Fibroblast of villous mesenchyme (primary cell): ENCODE results near the gene ZNF281. TPM values are rescaled to one million over a fixed set of nuclear protein-coding genes. Genes with fewer than 3 reads are reported as not detected.

Experiments used
- DNase-seq: peaks from one replicate; pipeline ENCODE4 v3.0.0-alpha.2; 2010; ENCODE audit warnings: low read depth
- H3K4me3 ChIP-seq: 2 replicates; pipeline ENCODE4 v1.5.1; 2011; ENCODE audit warnings: low read depth, mild to moderate bottlenecking, low read length
- total RNA-seq: library from RNA; depleted of rRNA; stranded (reverse); fragments of >200 nt; gene quantifications from 2 replicates; pipeline ENCODE4 v1.2.3, GENCODE V29; 2012
- TF ChIP-seq, protein P1 (sequence below): IDR thresholded peaks from 2 replicates; pipeline ENCODE4 v1.5.1; 2012; ENCODE audit warnings: low read depth, mild to moderate bottlenecking, low read length; ENCODE audit not compliant: insufficient read depth

ZNF281 gene
- total RNA-seq, 1 donor = 48.8 TPM

DNA sequence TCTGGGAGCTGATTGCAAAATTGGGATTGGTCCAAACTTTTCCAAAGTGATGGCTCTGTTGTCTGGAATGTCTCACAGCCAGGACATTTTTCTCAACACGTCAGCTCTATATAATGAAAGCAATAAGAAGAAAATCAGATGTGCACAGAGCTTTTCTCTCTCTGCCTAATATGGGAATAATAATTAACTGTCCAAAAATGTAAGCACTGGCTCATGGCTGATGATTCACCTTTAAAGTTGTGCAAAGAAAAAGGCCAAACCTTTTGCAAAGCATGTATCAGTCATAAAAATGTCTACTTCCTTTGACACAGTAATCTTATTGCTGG lies 30.4 kb downstream of the ZNF281 start:
- peak overlapping the region; percentile 5 for H3K4me3 ChIP-seq
- TF ChIP-seq, protein P1, sequence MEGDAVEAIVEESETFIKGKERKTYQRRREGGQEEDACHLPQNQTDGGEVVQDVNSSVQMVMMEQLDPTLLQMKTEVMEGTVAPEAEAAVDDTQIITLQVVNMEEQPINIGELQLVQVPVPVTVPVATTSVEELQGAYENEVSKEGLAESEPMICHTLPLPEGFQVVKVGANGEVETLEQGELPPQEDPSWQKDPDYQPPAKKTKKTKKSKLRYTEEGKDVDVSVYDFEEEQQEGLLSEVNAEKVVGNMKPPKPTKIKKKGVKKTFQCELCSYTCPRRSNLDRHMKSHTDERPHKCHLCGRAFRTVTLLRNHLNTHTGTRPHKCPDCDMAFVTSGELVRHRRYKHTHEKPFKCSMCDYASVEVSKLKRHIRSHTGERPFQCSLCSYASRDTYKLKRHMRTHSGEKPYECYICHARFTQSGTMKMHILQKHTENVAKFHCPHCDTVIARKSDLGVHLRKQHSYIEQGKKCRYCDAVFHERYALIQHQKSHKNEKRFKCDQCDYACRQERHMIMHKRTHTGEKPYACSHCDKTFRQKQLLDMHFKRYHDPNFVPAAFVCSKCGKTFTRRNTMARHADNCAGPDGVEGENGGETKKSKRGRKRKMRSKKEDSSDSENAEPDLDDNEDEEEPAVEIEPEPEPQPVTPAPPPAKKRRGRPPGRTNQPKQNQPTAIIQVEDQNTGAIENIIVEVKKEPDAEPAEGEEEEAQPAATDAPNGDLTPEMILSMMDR = no peak
- peak; percentile 97 for DNase-seq

DNA sequence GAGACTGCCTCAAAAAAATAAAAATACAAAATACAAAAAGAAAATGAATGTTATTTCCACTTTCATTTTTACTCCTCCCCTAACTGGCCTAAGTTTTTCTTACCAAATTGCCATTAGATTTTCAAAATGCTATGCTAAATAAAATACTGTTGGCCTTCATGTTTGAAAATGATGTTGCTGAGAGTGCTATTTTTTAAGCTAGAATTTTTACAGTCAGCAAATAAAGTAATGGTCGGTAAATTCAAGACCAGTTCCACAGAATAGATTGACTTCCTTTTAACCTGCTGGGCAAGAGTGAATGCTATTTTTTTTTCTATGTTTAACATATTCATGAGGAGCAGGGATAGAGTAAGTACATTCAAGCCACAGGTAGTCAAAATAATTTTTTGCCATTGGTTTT lies 31.7 kb downstream of the ZNF281 start:
- TF ChIP-seq, protein P1 = no peak
- no peak for DNase-seq
- H3K4me3 ChIP-seq = no peak overlapping the region

DNA sequence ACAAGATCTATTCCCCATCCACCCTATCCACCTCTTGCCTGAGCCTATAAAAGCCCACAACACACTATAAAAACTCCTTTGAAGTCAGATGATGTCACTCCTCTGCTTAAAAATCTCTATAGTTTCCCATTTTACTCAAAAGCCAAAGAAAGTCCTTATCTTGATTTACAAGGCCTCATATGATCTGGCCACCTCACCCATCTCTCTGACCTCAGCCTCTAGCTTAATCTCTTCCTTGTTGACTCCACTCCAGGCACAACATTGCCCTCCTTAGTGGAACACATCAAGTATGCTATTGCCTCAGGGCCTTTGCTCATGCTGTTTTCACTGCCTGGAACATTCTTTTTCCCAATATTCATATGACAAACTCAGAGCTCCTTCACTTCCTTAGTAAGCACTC lies 33.3 kb downstream of the ZNF281 start:
- peak; percentile 55 for DNase-seq
- TF ChIP-seq, protein P1 = no peak
- H3K4me3 ChIP-seq = no peak overlapping the region

DNA sequence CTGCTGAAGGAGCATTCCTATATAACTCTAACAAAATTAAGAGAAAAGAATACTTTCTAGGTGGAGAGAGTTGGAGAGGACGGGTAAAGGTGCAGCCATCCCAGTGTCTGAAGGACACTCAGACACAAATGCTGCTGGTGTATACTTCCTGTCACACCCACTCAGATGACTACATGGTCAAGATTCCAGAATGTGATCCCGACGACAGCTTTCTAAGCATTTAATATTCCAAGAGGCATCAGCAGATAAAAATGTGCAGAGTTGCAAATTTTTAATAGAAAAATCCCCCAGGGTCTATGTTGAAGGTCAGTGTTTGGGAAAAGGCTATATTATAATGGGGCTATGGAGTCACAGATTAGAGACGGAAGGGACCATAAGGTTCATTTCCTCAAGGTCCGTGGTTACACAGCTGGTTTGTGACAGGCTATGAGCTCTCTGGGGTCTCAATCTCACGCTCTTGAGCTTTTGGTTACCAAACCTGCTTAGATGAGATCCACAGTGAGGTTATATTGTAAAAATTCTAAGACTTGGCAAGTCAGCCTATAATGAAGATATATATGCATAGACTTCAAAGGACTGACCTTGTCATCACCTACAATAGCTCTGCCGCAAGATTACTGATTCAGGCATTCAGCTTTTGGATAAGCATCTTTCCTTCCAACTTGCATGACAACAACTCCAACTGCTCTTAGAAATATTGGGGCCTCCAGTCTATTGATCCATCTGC lies 35.1 kb downstream of the ZNF281 start:
- H3K4me3 ChIP-seq = no peak overlapping the region
- TF ChIP-seq, protein P1 = no peak
- no peak for DNase-seq

DNA sequence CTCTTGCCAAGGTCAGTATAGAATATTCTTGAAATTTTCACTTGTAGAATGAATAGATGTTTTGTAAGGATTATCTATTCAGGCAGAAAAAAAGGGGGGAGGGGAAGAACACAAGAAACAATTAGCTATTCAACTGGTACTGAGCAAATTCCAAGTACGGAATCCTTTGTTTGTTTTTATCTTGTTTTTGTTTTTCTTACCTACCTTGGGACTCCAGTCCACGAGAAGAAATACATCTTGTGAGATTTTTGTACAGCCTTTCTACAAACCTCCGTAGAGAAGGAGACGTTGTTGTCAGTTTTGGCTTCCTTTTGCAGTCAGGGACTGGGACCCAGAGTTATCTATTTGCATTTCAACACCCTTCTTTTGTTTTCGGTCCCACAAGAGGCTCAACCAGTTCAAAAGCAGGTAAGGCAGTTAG lies 36.0 kb downstream of the ZNF281 start:
- DNase-seq = no peak
- TF ChIP-seq, protein P1 = no peak
- no peak overlapping the region for H3K4me3 ChIP-seq

DNA sequence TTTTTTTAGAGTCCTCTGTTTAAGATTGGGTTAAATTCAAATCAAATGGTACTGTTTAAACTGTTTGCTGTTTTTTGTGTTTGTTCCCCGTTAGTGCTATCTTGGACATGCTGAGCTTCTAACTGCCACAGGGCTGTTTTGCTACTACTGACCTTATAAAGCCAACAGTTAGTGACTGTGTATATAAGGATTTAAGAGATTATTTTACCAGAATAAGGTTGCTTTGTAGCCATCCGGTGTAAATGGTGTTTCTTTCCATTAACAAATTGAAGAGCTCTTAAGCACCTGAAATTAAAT lies 37.0 kb downstream of the ZNF281 start:
- TF ChIP-seq, protein P1 = no peak
- no peak overlapping the region for H3K4me3 ChIP-seq

DNA sequence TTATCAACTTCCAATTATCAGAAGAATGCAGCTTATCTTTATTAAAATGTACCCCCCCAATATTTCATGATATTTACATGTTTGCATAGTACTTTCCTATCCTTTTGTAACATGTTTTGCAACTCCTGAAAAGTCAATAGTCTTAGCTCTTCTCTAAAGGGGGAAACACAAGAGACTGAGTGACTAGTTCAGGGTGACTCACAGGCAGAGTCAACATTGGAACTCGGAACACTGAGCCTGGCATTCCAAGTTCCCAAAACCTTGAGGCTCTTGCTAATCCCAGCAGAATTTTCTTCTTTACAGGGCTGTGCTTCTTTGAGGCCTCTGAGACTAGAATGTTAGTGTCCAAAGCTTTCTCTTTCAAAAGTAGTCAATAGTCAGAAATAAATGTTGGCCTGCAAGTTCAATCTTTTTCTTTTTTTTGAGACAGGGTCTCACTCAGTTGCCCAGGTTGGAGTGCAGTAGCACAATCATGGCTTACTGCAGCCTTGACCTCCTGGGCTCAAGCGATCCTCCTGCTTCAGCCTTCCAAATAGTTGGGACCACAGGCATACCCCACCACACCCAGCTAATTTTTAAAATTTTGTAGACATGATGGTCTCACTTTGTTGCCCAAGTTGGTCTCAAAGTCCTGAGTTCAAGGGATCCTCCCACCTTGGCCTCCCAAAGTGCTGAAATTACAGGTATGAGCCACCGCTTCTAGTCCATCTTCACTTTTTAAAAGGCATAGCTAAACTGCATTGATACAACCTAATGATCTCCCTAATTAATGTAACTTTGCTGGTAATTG lies 37.5 kb downstream of the ZNF281 start:
- DNase-seq = peak; percentile 77
- TF ChIP-seq, protein P1 = no peak
- no peak overlapping the region for H3K4me3 ChIP-seq

More for the DNA sequence above, 37.0 kb downstream of the ZNF281 start:
- DNase-seq = peak; percentile 54
